Germinal center (tissue), 1 donor: ENCODE measurements around the gene PLEK.
"Not testable (repeated sequence)": the region's sequence is repeated elsewhere in the genome, so short reads cannot be mapped to it uniquely, and the experiment has no call there.

Experiments
- DNase-seq: peaks from one replicate; pipeline ENCODE4 v3.0.0; 2012; ENCODE audit warnings: mixed read lengths, low spot score

PLEK gene

DNA sequence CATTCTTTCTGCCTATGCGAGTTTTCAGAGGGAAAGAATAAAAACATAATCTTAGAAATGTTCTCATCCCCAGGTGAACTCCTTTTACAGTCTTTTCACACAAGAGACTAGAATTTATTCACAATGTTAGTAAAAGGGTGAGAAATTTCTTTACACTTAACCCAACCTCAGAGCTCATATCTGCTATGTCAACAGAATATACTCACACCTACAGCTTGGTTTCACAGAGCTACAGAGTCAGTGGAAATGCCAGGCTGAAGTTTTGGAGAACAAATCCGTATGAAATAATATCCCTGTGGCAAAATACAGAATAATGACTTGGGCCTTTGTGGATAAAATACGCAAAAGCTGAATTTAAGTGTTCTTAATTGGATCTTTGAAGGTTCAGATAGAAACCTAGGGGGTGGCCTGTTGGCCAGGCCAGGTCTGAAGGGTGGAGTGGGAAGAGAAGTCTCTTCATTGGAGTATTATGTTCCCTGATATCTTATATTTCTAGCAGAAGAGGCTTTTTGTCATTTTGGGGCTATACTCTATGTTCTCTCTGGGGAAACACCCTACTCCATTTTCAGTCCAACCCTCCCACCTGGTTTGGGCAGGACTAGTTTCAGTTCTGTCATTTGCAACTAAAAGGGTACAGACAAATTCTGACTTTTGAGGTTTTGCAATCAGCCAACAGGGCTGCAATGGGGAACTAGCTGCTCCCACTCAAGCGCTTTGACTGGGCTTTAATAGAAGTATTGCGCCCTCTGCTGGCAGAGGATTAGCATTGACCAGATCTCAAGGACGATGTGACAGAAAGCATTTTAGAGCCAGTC is 76.3 kb downstream of the PLEK start:
- DNase-seq = peak; percentile 78

- no peak for DNase-seq
Observed at GRCh38 chr2:68441994-68442322, 76.9 kb downstream of the PLEK start.

- DNase-seq = not testable (repeated sequence)
Observed at GRCh38 chr2:68446425-68446824, 81.3 kb downstream of the PLEK start.
